ENCODE data around the gene IFITM1. TPM values are rescaled to one million over a fixed set of nuclear protein-coding genes. Genes with fewer than 3 reads are reported as not detected.
"Not testable (repeated sequence)": the region's sequence is repeated elsewhere in the genome, so short reads cannot be mapped to it uniquely, and the experiment has no call there.

Gene IFITM1
- total RNA-seq, 1 donor from 2014 or later: 56.8 TPM

DNA sequence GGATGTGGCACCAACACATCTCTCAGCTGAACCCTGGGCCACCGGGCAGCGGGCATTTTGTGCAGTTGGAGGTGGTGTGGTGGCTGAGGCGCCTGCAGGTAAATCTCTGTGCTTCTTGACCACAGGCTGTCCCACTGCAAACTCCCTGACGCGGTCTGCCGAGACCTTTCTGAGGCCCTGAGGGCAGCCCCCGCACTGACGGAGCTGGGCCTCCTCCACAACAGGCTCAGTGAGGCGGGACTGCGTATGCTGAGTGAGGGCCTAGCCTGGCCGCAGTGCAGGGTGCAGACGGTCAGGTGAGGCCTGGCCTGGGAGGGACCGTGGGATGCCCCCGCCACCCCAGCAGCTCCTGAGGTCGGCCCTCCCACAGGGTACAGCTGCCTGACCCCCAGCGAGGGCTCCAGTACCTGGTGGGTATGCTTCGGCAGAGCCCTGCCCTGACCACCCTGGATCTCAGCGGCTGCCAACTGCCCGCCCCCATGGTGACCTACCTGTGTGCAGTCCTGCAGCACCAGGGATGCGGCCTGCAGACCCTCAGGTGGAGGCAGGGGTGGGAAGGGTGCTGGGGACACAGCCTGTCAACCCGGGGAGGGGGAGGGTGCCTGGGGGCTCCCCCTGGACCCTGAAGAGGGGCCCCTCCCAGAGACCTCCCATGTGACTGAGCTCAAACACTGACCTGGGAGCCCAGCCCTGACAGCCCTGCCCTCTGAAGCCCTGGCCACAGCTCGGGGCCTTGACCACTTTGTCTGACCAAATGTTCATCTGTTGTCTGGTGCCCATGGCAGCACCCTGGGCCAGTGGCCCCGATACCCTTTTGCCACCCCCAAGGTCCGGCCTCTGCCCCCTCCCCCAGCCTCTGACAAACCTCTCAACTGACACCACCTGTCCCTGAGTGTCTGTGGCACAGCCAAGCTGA, 29.5 kb upstream of the IFITM1 start:
- TF ChIP-seq, protein P1, sequence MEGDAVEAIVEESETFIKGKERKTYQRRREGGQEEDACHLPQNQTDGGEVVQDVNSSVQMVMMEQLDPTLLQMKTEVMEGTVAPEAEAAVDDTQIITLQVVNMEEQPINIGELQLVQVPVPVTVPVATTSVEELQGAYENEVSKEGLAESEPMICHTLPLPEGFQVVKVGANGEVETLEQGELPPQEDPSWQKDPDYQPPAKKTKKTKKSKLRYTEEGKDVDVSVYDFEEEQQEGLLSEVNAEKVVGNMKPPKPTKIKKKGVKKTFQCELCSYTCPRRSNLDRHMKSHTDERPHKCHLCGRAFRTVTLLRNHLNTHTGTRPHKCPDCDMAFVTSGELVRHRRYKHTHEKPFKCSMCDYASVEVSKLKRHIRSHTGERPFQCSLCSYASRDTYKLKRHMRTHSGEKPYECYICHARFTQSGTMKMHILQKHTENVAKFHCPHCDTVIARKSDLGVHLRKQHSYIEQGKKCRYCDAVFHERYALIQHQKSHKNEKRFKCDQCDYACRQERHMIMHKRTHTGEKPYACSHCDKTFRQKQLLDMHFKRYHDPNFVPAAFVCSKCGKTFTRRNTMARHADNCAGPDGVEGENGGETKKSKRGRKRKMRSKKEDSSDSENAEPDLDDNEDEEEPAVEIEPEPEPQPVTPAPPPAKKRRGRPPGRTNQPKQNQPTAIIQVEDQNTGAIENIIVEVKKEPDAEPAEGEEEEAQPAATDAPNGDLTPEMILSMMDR (conservative IDR thresholded peaks at IDR 0.05; ENCODE audit: low read depth, low read length): no peak
- no peak overlapping the region for H3K4me3 ChIP-seq (ENCODE audit: low read depth, low read length)
- no peak for DNase-seq (ENCODE audit: low read depth)

DNA sequence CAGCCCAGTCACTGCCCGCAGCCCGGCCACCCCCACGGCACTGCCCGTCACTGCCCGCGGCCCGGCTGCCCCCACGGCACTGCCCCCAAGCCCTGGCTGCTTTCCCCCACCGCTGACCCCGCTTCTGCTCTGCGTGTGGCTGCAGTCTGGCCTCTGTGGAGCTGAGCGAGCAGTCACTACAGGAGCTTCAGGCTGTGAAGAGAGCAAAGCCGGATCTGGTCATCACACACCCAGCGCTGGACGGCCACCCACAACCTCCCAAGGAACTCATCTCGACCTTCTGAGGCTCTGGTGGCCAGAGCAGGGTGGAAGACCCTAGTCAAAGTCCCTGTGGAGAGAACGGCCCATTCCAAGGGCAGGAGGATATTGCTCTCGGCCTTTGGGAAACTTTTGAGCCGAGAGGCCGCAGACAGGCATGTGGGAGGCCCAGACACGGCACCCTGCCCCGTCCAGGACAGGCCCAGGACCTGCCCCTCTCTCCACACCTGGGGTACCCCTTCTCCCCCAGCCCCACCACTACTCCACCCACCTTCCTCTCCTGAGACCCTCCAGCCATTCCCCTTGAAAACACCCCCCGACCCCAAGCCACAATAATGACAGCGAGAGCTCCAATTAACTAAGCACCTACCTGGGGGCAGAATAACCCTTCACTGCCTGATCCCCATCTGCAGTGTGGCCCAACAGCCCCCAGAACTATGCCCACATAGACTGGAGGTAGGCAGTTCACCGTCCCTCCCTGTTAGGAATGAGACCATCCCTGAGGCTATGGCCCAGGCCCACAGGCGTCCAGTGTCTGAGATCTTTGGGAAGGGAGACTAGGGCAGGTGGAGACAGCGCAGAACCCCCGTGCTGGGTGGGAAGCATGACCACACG, 28.6 kb upstream of the IFITM1 start:
- H3K4me3 ChIP-seq (ENCODE audit: low read depth, low read length): no peak overlapping the region
- DNase-seq (ENCODE audit: low read depth): no peak
- TF ChIP-seq, protein P1 (conservative IDR thresholded peaks at IDR 0.05; ENCODE audit: low read depth, low read length): no peak

DNA sequence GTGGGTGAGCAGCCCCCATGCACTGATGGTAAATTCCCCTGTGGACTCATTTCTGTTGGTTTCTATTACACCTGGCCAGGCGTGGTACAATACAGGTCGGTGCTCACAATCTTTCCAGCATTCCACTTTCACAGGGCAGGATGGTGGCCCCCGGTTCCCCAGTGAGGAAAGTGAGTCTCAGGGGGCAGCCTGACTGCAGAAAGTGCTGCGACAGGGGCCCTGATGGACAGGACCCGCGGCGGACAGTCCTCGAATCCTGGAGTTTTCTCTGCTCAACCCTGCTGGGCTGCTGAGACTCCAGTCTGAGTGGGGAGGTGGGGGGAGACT, 28.0 kb upstream of the IFITM1 start:
- no peak for DNase-seq (ENCODE audit: low read depth)
- no peak overlapping the region for H3K4me3 ChIP-seq (ENCODE audit: low read depth, low read length)
- TF ChIP-seq, protein P1 (conservative IDR thresholded peaks at IDR 0.05; ENCODE audit: low read depth, low read length): no peak

DNA sequence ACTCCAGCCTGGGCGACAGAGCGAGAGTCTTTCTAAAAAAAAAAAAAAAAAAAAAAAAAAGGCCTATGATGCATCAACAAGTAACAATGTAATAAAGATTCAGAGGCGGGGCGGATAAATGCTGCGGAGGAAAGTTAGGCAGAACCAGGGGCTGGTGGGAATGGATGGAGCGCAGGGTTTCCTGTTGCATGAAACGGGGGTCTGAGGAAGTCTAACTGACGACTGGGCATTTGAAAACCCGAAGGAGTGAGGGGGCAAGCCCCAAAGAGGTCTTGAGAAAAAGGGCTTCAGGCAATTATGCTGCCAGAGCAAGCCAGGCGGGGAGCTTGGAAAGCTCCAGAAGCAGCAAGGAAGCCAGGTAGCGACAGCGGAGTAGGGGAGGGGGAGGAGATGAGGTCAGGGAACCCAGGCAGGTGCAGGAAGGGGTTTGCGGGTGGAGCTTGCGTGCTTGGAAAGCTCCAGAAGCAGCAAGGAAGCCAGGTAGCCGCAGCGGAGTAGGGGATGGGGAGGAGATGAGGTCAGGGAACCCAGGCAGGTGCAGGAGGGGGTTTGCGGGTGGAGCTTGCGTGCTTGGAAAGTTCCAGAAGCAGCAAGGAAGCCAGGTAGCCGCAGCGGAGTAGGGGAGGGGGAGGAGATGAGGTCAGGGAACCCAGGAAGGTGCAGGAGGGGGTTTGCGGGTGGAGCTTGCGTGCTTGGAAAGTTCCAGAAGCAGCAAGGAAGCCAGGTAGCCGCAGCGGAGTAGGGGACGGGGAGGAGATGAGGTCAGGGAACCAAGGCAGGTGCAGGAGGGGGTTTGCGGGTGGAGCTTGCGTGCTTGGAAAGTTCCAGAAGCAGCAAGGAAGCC, 26.6 kb upstream of the IFITM1 start:
- not testable (repeated sequence) for DNase-seq (ENCODE audit: low read depth)
- peak overlapping the region; percentile 55 for H3K4me3 ChIP-seq (ENCODE audit: low read depth, low read length)

DNA sequence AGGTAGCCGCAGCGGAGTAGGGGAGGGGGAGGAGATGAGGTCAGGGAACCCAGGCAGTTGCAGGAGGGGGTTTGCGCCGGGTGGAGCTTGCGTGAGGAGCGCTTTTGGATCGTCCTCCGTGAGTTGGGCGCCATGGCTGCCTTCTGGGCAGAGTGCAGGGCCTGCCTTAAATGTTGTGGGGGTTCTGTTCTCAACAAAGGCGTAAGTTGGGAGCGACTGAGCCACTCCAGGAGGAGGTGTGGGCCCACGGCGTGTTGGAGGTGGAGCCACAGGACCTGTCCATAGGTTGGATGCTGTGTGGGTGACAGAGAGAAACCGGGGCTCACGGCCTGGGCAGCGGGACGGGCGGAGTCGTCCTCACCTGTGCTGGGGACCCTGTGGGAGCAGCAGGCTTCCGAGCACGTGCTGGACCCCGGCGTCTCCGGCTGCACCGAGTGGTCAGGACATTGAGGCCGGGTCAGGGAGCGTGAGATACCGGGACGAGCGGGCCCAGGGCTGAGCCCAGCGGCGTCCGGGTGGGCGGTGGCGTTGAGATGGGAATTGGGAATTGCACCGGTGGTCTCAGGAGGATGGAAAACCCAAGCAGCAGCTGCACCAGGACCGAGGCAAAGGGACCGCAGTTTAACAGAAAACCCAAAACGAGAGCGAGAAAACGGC, 25.9 kb upstream of the IFITM1 start:
- TF ChIP-seq, protein P1 (conservative IDR thresholded peaks at IDR 0.05; ENCODE audit: low read depth, low read length): no peak
- DNase-seq (ENCODE audit: low read depth): no peak
- H3K4me3 ChIP-seq (ENCODE audit: low read depth, low read length): peak overlapping the region; percentile 55

DNA sequence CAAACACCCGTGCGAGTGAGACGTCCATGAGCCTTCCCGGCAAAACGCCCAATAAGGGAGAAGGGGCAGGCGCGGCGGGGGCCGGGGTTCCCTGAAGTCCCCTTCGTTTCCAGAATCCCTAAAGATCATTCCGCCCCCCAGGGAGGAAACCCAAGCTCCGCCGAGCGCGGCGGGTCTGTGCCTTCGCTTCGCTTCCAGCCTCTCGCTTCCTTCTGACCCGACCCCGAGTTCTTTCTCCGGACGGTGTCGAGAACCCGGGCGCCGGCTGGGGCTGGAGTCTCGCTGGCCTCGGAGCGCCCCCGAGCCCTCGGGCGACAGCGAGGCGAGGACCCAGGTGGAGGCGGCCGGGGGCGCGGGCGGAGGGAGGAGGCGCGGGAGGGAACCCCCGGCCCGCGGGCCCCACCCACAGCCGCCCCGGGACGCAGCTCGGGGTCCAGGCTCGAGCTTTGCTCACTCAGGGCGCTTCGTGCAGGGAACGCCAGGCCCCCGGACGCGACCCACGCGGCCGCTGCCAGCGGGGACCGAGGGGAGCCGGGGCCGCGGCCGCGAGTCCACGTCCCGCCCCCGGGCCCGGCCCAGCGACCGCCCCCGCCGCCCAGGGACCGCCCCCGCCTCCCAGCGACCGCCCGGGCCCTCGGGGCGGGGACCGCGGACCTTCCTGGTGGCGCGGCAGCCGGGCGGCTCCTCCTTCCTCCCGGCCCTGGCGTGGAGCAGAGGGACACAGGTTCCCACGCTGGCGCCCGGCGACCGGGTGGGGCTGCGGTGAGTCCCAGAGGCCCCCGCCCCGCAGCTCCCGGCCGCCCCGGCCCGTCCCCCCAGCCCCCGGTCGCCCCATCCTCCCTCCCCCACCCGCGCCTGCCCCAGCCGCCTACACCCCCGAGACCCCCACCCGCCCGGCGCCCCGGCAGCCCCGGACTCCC, 25.1 kb upstream of the IFITM1 start, which contains the start of gene PGGHG:
TSS of gene PGGHG (plus strand) at position 649 of the 920 bp plus-strand sequence. CDS start 691 bp downstream, outside the sequence.
- no peak for DNase-seq (ENCODE audit: low read depth)
- TF ChIP-seq, protein P1 (conservative IDR thresholded peaks at IDR 0.05; ENCODE audit: low read depth, low read length): no peak
- peak within 1 kb of the TSS; percentile 55 for H3K4me3 ChIP-seq (ENCODE audit: low read depth, low read length)

All from epithelial cell of proximal tubule (primary cell).